Measurements from ENCODE around the gene SRCIN1.

GRCh38 chr17:38608648-38609047 is 2.9 kb upstream of the SRCIN1 start:
- TF ChIP-seq CTCF (conservative IDR thresholded peaks at IDR 0.05 in 1 of 2, IDR thresholded peaks at IDR 0.05 in 1 of 2; ENCODE audit: extremely low read depth in 1 of 2, insufficient read depth in 1 of 2, low read depth in 1 of 2, low read length in 2 of 2): no peak
- TF ChIP-seq EZH2 (IDR thresholded peaks at IDR 0.05; ENCODE audit: borderline replicate concordance, low read length): no peak

Measured in mammary epithelial cell (primary cell).